ENCODE results near the gene RNF126. TPM values are rescaled to one million over a fixed set of nuclear protein-coding genes. Genes with fewer than 3 reads are reported as not detected.

RNF126 gene
- total RNA-seq, 3 donors from 2014 or later, result 47.5 to 69.1 (median 62.0) TPM

DNA sequence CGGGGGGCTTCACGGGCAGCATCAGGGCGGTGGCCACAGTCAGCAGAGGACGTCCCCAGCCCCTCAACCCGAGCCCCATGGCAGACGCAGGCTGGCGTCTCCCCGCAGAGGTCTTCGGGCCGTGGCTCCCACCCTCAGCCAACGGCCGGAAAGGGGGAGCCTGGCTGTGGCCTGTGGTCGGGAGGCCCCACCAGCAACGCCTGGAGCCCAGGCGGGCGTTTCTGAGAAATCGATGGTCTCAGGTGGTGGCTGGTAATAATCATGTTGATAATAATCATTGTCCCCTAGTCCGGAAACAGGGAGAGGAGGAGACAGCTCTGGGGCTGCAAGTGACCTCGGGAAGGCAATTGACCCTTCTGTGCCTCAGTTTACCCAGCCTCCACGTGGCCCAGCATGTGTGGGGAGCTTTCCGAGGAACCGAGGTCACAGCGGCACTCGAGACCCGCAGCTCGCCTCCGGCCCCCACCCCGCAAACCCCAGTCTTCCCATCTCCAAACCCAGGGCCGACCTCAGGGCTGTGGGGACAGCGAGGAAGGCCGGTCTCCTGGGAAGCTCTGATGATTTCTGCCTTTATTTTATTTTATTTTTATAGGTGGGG lies 32.4 kb upstream of the RNF126 start, which contains the start of gene PRSS57:
PRSS57 (minus strand) TSS at position 101 of the 598 bp plus-strand sequence; CDS start at position 79, 22 bp downstream.
- no peaks in the 10 kb centered on the region for H3K4me1 ChIP-seq (ENCODE audit: low read depth)
- H3K4me3 ChIP-seq, result no peak within 1 kb of the TSS
- no peaks in the 10 kb centered on the region for H3K36me3 ChIP-seq (ENCODE audit: low read depth)
- intact Hi-C loops (cut with DNase I, micrococcal nuclease), result no loop called here
- no peaks in the 10 kb centered on the region for H3K9me3 ChIP-seq
- ATAC-seq (no peak), DNase-seq (no peak)
- TF ChIP-seq CTCF (IDR thresholded peaks at IDR 0.05), result no peak

DNA sequence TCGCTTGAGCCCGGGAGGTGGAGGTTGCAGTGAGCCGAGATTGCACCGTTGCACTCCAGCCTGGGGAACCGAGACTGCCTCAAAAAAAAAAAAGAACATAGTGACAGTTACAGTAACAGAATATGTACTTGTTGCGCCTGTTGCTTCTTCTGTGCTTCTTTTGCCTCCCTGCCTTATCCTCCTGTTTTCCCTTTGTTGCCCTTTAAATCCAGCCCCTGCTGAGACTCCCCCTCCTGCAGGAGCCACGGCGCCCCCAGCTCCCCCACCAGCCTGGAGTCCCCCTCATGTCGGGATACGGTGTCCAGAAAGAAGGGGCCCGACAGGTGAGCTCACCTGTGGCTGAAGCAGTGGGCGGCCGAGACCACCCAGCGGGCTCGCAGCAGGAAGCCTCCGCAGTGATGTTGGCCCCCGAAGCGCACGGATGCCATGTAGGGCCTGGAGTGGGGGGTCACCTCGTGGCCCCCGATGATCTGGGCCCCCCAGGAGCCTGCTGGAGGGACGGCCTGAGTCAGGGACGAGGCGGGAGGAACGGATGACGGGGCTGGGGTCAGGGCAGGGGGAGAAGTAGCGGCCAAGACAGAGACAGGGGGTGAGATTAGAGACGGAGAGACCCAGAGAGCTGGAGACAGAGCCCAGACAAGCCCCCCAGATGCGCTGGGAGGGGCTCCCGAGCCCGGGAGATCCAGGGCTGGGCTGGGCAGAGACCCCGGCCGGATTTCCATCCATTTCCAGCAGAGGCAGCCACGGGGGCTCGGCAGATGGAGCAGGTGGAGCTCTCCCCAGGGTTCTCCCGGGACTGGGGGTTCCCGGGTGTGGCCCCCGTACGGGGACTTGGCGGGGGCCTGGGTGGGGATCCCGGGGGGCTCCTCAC lies 31.7 kb upstream of the RNF126 start:
- ATAC-seq (no peak), DNase-seq (no peak)
- no peaks in the 10 kb centered on the region for H3K9me3 ChIP-seq
- no peak overlapping the region for H3K4me3 ChIP-seq
- no peaks in the 10 kb centered on the region for H3K36me3 ChIP-seq (ENCODE audit: low read depth)
- H3K4me1 ChIP-seq (ENCODE audit: low read depth), result no peaks in the 10 kb centered on the region
- no peak for TF ChIP-seq CTCF (IDR thresholded peaks at IDR 0.05)
- intact Hi-C loops (cut with DNase I, micrococcal nuclease), result no loop called here

- no peaks in the 10 kb centered on the region for H3K4me1 ChIP-seq (ENCODE audit: low read depth)
- TF ChIP-seq CTCF (IDR thresholded peaks at IDR 0.05), result no peak
- ATAC-seq (no peak), DNase-seq (no peak)
- intact Hi-C loops (cut with DNase I, micrococcal nuclease), result no loop called here
- no peaks in the 10 kb centered on the region for H3K36me3 ChIP-seq (ENCODE audit: low read depth)
- H3K9me3 ChIP-seq, result no peaks in the 10 kb centered on the region
- H3K4me3 ChIP-seq, result no peak overlapping the region
Observed at GRCh38 chr19:690203-690602, 27.2 kb upstream of the RNF126 start.

DNA sequence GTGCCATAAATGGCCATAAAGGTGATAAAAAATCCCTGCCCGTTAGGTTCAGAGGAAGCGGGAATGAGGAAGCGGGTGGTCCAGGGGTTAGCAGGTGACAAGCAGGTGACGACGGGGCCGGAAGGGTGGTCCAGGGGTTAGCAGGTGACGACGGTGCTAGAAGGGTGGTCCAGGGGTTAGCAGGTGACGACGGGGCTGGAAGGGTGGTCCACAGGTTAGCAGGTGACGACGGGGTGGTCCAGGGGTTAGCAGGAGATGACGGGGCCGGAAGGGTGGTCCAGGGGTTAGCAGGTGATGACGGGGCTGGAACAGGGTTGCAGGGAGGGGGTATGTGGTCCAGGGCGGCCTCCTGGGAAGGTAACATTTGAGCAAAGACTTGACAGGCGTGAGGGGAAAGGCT lies 26.0 kb upstream of the RNF126 start:
- Histone ChIP-seq H3K4me1 (ENCODE audit: low read depth) (no peaks in the 10 kb centered on the region), H3K9me3 (no peaks in the 10 kb centered on the region), H3K36me3 (ENCODE audit: low read depth) (no peaks in the 10 kb centered on the region), H3K4me3 (no peak overlapping the region)
- TF ChIP-seq CTCF (IDR thresholded peaks at IDR 0.05), result no peak
- ATAC-seq, result no peak
- intact Hi-C loops (cut with DNase I, micrococcal nuclease), result no loop called here
- no peak for DNase-seq

GRCh38 chr19:688214-688613 lies 25.2 kb upstream of the RNF126 start:
- Histone ChIP-seq H3K9me3 (no peaks in the 10 kb centered on the region), H3K36me3 (ENCODE audit: low read depth) (no peaks in the 10 kb centered on the region), H3K4me1 (ENCODE audit: low read depth) (no peaks in the 10 kb centered on the region), H3K4me3 (no peak overlapping the region)
- ATAC-seq (no peak), DNase-seq (no peak)
- intact Hi-C loops (cut with DNase I, micrococcal nuclease), result no loop called here
- no peak for TF ChIP-seq CTCF (IDR thresholded peaks at IDR 0.05)

Measured in mucosa of descending colon (tissue), 3 donors.